ENCODE measurements around the gene CDON. TPM values are rescaled to one million over a fixed set of nuclear protein-coding genes. Genes with fewer than 3 reads are reported as not detected.

The CDON gene
- 4.0 TPM for total RNA-seq
- polyA plus RNA-seq (ENCODE audit: insufficient read depth, low read depth, low replicate concordance) = 0.45 TPM
- long read RNA-seq, donor 1 = 0 reads
- long read RNA-seq, donor 2 = 0 reads
- long read RNA-seq, donor 3 = 0 reads
- long read RNA-seq, donor 4, partial matches to known transcripts = 5 of 5 reads
- long read RNA-seq, donor 4, other reads (novel, unspliced or antisense) = 0 of 5 reads
- long read RNA-seq, donor 5 = 0 reads
- long read RNA-seq, donor 6 = 0 reads
- long read RNA-seq, donor 7 = 0 reads
- long read RNA-seq, donor 8 = 0 reads
- long read RNA-seq, donor 9 = 0 reads
- long read RNA-seq, donor 10 = 0 reads

DNA sequence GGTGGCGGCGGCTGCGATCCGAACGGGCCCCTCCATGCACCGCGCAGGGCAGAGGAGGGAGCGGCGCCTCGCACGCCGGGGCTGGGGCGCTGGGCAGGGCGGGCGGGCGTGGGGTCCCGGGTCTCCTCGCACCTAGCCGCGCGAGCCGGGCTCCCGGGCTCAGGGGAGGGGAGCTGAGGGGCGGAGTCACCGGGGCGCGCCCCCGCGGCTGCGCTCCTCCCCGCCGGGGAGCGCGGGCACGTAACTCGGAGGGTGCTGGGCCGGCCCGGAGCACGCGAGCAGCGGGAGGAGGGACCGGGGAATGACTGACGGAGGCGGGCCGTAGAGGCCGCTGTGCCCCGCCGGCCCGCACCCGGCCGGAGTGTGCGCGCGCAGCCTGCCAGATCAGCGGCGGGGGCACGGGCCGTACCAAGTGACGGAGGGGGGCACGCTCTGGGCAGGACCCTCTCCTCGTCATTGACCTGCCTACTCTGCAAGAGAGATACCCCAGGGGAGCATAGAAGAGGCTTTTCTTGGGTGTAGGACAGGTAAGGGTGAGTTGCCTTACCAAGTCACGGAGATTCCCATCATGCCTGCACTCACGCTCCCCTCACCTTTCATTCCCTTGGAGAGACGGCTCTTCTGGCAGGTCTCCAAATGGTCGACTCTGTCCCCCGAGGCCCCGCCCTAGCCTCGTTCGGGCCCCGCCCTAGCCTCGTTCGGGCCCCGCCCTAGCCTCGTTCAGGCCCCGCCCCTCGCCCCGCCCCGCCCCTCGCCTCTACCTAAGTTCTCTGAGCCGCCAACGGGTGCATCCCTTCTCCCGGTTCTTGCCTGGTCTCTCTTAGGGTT lies at the start of gene CDON:
Gene CDON (minus strand): TSS at position 188 of the 828 bp plus-strand sequence. CDS start 39,390 bp downstream, outside the sequence.
- peaks cover 0 to 9% (median 2%) of the 10 kb centered on the region in 3 donors for H3K4me1 ChIP-seq (ENCODE audit: control insufficient read depth in 2 of 3, insufficient read depth in 2 of 3, low read depth in 1 of 3, low read length in 3 of 3)
- FAIRE-seq = no peak
- H3K9me3 ChIP-seq (ENCODE audit: control insufficient read depth in 2 of 3, insufficient read depth in 1 of 3, low read length in 3 of 3) = no peaks in the 10 kb centered on the region
- H3K27ac ChIP-seq (ENCODE audit: low read depth in 2 of 2, low read length in 2 of 2) = peak within 1 kb of the TSS; percentile 95 to 96
- H3K27me3 ChIP-seq (ENCODE audit: control insufficient read depth, insufficient read depth, low read length) = no peaks in the 10 kb centered on the region
- intact Hi-C loops (cut with DNase I) = no loop called here
- DNase-seq = peak; percentile 95 to 98 (median 97)
- H3K36me3 ChIP-seq (ENCODE audit: control insufficient read depth in 2 of 3, insufficient read depth in 3 of 3, low read length in 3 of 3) = no peaks in the 10 kb centered on the region
- peak within 1 kb of the TSS; percentile 74 to 94 (median 89) for H3K4me3 ChIP-seq (ENCODE audit: low read length in 3 of 3)
- no peak for TF ChIP-seq CTCF (IDR thresholded peaks at IDR 0.05; ENCODE audit: borderline replicate concordance, extremely low read depth, insufficient read depth)
- peak within 1 kb of the TSS; percentile 66 to 93 (median 89) for H3K9ac ChIP-seq (ENCODE audit: low read length in 3 of 3)

DNA sequence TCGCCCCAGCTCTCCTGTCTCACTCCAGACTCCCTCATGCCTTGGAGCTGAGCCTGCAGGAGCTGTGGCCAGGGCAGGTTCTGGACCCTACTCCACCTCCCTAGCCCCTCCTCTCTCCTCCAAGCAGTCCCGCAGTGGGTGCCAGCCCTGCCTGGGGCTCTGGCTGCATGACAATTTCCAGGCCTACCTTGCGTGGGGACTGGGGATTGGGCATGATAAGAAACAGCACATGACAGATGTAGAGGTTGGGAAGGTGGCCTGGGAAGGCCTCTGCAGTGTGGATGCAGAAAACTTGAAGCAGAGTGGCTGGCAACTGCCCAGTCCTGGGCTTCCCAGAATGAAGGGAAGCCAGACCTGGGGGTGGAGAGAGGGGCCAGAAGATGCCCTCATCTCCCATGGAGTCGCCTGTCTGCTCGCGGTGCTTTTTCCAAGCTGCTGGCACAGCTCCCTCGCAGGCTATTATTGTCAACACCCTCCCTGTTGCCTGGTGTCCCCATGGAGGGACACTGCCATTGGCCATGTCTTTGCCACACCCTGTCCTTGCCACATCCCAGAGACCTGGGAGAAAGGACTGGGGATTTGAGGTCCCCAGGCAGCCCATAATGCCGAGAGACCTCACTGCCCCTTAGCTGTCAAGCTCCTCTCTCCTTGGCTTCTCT lies 48.9 kb upstream of the CDON start:
- H3K4me3 ChIP-seq (ENCODE audit: low read length in 3 of 3) = no peak overlapping the region
- no peak overlapping the region for H3K9ac ChIP-seq (ENCODE audit: low read length in 3 of 3)
- intact Hi-C loops (cut with DNase I) = no loop called here
- no peaks in the 10 kb centered on the region for H3K27me3 ChIP-seq (ENCODE audit: control insufficient read depth, insufficient read depth, low read length)
- no peaks in the 10 kb centered on the region for H3K36me3 ChIP-seq (ENCODE audit: control insufficient read depth in 2 of 3, insufficient read depth in 3 of 3, low read length in 3 of 3)
- FAIRE-seq = no peak
- DNase-seq = peak in 1 of 5 donors; percentile 61
- no peak for TF ChIP-seq CTCF (IDR thresholded peaks at IDR 0.05; ENCODE audit: borderline replicate concordance, extremely low read depth, insufficient read depth)
- H3K27ac ChIP-seq (ENCODE audit: low read depth in 2 of 2, low read length in 2 of 2) = no peak overlapping the region
- peaks cover 3 to 20% (median 18%) of the 10 kb centered on the region in 3 donors for H3K4me1 ChIP-seq (ENCODE audit: control insufficient read depth in 2 of 3, insufficient read depth in 2 of 3, low read depth in 1 of 3, low read length in 3 of 3)
- H3K9me3 ChIP-seq (ENCODE audit: control insufficient read depth in 2 of 3, insufficient read depth in 1 of 3, low read length in 3 of 3) = no peaks in the 10 kb centered on the region

DNA sequence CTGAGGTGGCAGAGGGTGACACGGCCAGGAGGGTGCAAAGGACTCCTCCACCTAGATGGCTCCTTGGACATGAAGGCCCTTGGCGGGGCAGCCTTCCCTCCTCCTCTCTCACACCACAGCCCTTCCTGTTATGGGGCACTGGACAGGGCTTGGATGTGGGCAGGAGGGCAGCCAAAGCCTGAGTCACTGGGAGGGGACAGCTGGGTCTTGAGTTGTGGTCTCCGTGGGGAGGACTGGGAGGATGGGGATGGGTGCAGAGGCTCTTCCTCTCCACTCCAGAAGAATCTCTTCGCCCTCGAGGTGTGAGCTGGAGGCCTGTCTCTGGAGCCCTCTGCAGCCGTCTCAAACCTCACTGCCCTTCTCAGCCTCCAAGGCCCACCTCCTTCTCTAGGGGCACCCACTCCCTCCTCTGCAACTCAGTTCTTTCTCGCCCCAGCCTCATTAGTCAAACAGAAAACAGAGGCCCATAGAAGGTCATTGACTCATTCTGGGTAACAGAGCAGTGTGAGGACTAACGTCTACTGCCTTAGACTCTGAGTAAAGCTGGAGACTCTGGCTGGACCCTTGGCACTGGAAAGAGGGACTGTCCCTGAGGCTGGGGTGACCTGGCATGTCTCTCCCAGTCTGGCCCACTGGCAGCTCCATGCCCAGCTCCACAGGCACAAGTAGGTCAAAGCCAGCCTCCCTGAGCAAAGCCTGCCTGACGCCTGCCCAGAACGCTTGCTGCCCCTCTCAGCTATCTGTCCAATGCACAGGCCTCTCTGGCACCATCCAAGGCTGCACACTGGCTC lies 47.5 kb upstream of the CDON start:
- intact Hi-C loops (cut with DNase I) = no loop called here
- no peak overlapping the region for H3K4me3 ChIP-seq (ENCODE audit: low read length in 3 of 3)
- H3K36me3 ChIP-seq (ENCODE audit: control insufficient read depth in 2 of 3, insufficient read depth in 3 of 3, low read length in 3 of 3) = no peaks in the 10 kb centered on the region
- no peak overlapping the region for H3K9ac ChIP-seq (ENCODE audit: low read length in 3 of 3)
- H3K27me3 ChIP-seq (ENCODE audit: control insufficient read depth, insufficient read depth, low read length) = no peaks in the 10 kb centered on the region
- peak in 1 of 5 donors; percentile 36 for DNase-seq
- no peaks in the 10 kb centered on the region for H3K9me3 ChIP-seq (ENCODE audit: control insufficient read depth in 2 of 3, insufficient read depth in 1 of 3, low read length in 3 of 3)
- H3K27ac ChIP-seq (ENCODE audit: low read depth in 2 of 2, low read length in 2 of 2) = no peak overlapping the region
- TF ChIP-seq CTCF (IDR thresholded peaks at IDR 0.05; ENCODE audit: borderline replicate concordance, extremely low read depth, insufficient read depth) = no peak
- FAIRE-seq = no peak
- peaks cover 3 to 13% (median 8%) of the 10 kb centered on the region in 3 donors for H3K4me1 ChIP-seq (ENCODE audit: control insufficient read depth in 2 of 3, insufficient read depth in 2 of 3, low read depth in 1 of 3, low read length in 3 of 3)
